ENCODE measurements around the gene TMEM80.
"Not testable (repeated sequence)": the region's sequence is repeated elsewhere in the genome, so short reads cannot be mapped to it uniquely, and the experiment has no call there.

Gene TMEM80

GRCh38 chr11:737366-737765, 41.8 kb downstream of the TMEM80 start:
- no peaks in the 10 kb centered on the region for H3K27me3 ChIP-seq (ENCODE audit: insufficient read depth, poor library complexity, severe bottlenecking)
- no peak overlapping the region for H3K27ac ChIP-seq (ENCODE audit: poor library complexity, severe bottlenecking)
- no peak for TF ChIP-seq CTCF (IDR thresholded peaks at IDR 0.05; ENCODE audit: poor library complexity, severe bottlenecking)
- no peak for DNase-seq (ENCODE audit: low spot score)
- H3K36me3 ChIP-seq (ENCODE audit: low read depth), result no peaks in the 10 kb centered on the region
- H3K4me3 ChIP-seq (ENCODE audit: severe bottlenecking), result no peak overlapping the region
- H3K4me1 ChIP-seq (ENCODE audit: insufficient read depth, poor library complexity, severe bottlenecking), result peaks cover 7% of the 10 kb centered on the region
- ATAC-seq (ENCODE audit: low read depth), result no peak
- H3K9me3 ChIP-seq (ENCODE audit: severe bottlenecking), result no peaks in the 10 kb centered on the region

- H3K4me3 ChIP-seq (ENCODE audit: severe bottlenecking); DNase-seq (ENCODE audit: low spot score); H3K36me3 ChIP-seq (ENCODE audit: low read depth); H3K27ac ChIP-seq (ENCODE audit: poor library complexity, severe bottlenecking); H3K9me3 ChIP-seq (ENCODE audit: severe bottlenecking); H3K4me1 ChIP-seq (ENCODE audit: insufficient read depth, poor library complexity, severe bottlenecking); H3K27me3 ChIP-seq (ENCODE audit: insufficient read depth, poor library complexity, severe bottlenecking): not testable (repeated sequence)
- peak; percentile 69 for ATAC-seq (ENCODE audit: low read depth)
Measured at GRCh38 chr11:737899-738298, 42.3 kb downstream of the TMEM80 start.

GRCh38 chr11:742156-742546, 46.5 kb downstream of the TMEM80 start:
- TF ChIP-seq CTCF (IDR thresholded peaks at IDR 0.05; ENCODE audit: poor library complexity, severe bottlenecking), result no peak
- DNase-seq (ENCODE audit: low spot score), result no peak
- no peaks in the 10 kb centered on the region for H3K36me3 ChIP-seq (ENCODE audit: low read depth)
- no peak for ATAC-seq (ENCODE audit: low read depth)
- no peaks in the 10 kb centered on the region for H3K9me3 ChIP-seq (ENCODE audit: severe bottlenecking)
- no peak overlapping the region for H3K4me3 ChIP-seq (ENCODE audit: severe bottlenecking)
- no peak overlapping the region for H3K27ac ChIP-seq (ENCODE audit: poor library complexity, severe bottlenecking)
- H3K4me1 ChIP-seq (ENCODE audit: insufficient read depth, poor library complexity, severe bottlenecking), result peaks cover 7% of the 10 kb centered on the region
- H3K27me3 ChIP-seq (ENCODE audit: insufficient read depth, poor library complexity, severe bottlenecking), result no peaks in the 10 kb centered on the region

GRCh38 chr11:742571-743201, 47.1 kb downstream of the TMEM80 start:
- Histone ChIP-seq H3K27ac (ENCODE audit: poor library complexity, severe bottlenecking) (no peak overlapping the region), H3K4me3 (ENCODE audit: severe bottlenecking) (no peak overlapping the region), H3K4me1 (ENCODE audit: insufficient read depth, poor library complexity, severe bottlenecking) (peaks cover 5% of the 10 kb centered on the region), H3K9me3 (ENCODE audit: severe bottlenecking) (no peaks in the 10 kb centered on the region), H3K27me3 (ENCODE audit: insufficient read depth, poor library complexity, severe bottlenecking) (no peaks in the 10 kb centered on the region), H3K36me3 (ENCODE audit: low read depth) (no peaks in the 10 kb centered on the region)
- no peak for DNase-seq (ENCODE audit: low spot score)
- no peak for ATAC-seq (ENCODE audit: low read depth)
- TF ChIP-seq CTCF (IDR thresholded peaks at IDR 0.05; ENCODE audit: poor library complexity, severe bottlenecking), result no peak

- peaks cover 7% of the 10 kb centered on the region for H3K4me1 ChIP-seq (ENCODE audit: insufficient read depth, poor library complexity, severe bottlenecking)
- no peak for ATAC-seq (ENCODE audit: low read depth)
Measured at GRCh38 chr11:745428-745827, 49.8 kb downstream of the TMEM80 start.

More at GRCh38 chr11:745428-745827, 49.8 kb downstream of the TMEM80 start:
- H3K27ac ChIP-seq (ENCODE audit: poor library complexity, severe bottlenecking), result peak overlapping the region; percentile 63
- TF ChIP-seq CTCF (IDR thresholded peaks at IDR 0.05; ENCODE audit: poor library complexity, severe bottlenecking), result no peak
- no peak for DNase-seq (ENCODE audit: low spot score)
- no peak overlapping the region for H3K4me3 ChIP-seq (ENCODE audit: severe bottlenecking)
- no peaks in the 10 kb centered on the region for H3K9me3 ChIP-seq (ENCODE audit: severe bottlenecking)
- peaks cover 11% of the 10 kb centered on the region; the same call in 1 of the 2 replicates for H3K36me3 ChIP-seq (ENCODE audit: low read depth)
- no peaks in the 10 kb centered on the region for H3K27me3 ChIP-seq (ENCODE audit: insufficient read depth, poor library complexity, severe bottlenecking)

Data from RWPE2 (cell line).